Loucy (cell line): ENCODE measurements around the gene TPRG1L.

ENCODE experiments used
- H2AFZ ChIP-seq: fragments of 200-600 bp; sonication (generic); 2 replicates; pipeline ENCODE4 v1.6.0; 2016; ENCODE audit warnings: antibody characterized with exemption, mild to moderate bottlenecking, low read length, moderate library complexity
- H3F3A ChIP-seq: fragments of 200-600 bp; 2 replicates; pipeline ENCODE4 v1.6.0; 2016; ENCODE audit warnings: antibody characterized with exemption, low read depth, mild to moderate bottlenecking
- H3K27me3 ChIP-seq: fragments of 200-600 bp; sonication (generic); 2 replicates; pipeline ENCODE4 v1.6.1; 2014; ENCODE audit warnings: low read length, mild to moderate bottlenecking; ENCODE audit not compliant: insufficient read depth, poor library complexity, severe bottlenecking
- H3K36me3 ChIP-seq: fragments of 200-600 bp; sonication (generic); 2 replicates; pipeline ENCODE4 v1.6.1; 2016; ENCODE audit warnings: low read length; ENCODE audit not compliant: insufficient read depth
- H3K4me1 ChIP-seq: fragments of 200-600 bp; sonication (generic); 2 replicates; pipeline ENCODE4 v1.5.1; 2014; ENCODE audit warnings: low read length, mild to moderate bottlenecking; ENCODE audit not compliant: insufficient read depth, poor library complexity, severe bottlenecking
- H3K4me2 ChIP-seq: fragments of 200-600 bp; sonication (generic); 2 replicates; pipeline ENCODE4 v1.6.0; 2014; ENCODE audit warnings: antibody characterized with exemption, low read length, low read depth, mild to moderate bottlenecking; ENCODE audit not compliant: poor library complexity, severe bottlenecking
- H3K4me3 ChIP-seq: fragments of 200-600 bp; sonication (generic); 2 replicates; pipeline ENCODE4 v1.5.1; 2014; ENCODE audit warnings: low read length, mild to moderate bottlenecking, mixed read lengths; ENCODE audit not compliant: poor library complexity, severe bottlenecking
- H3K79me2 ChIP-seq: fragments of 200-600 bp; sonication (generic); 2 replicates; pipeline ENCODE4 v1.6.1; 2014; ENCODE audit warnings: low read length; ENCODE audit not compliant: insufficient read depth
- H3K9ac ChIP-seq: fragments of 200-600 bp; sonication (generic); 2 replicates; pipeline ENCODE4 v1.6.0; 2014; ENCODE audit warnings: mild to moderate bottlenecking, low read depth, low read length, moderate library complexity; ENCODE audit not compliant: poor library complexity, severe bottlenecking
- H3K9me2 ChIP-seq: fragments of 200-600 bp; sonication (generic); replicated peaks from 2 replicates; pipeline ENCODE4 v1.6.1; 2016; ENCODE audit warnings: low read depth, low read length, mixed read lengths
- H3K9me3 ChIP-seq: fragments of 200-600 bp; sonication (generic); 2 replicates; pipeline ENCODE4 v1.6.1; 2014; ENCODE audit warnings: mild to moderate bottlenecking, antibody characterized with exemption, low read length, low read depth; ENCODE audit not compliant: insufficient read depth
- H4K20me1 ChIP-seq: fragments of 200-600 bp; sonication (generic); 2 replicates; pipeline ENCODE4 v1.6.0; 2014; ENCODE audit warnings: antibody characterized with exemption, low read length, mild to moderate bottlenecking; ENCODE audit not compliant: insufficient read depth, poor library complexity, severe bottlenecking
- CTCF ChIP-seq: fragments of 200-600 bp; sonication (generic); conservative IDR thresholded peaks from 2 replicates; pipeline ENCODE4 v1.5.1; 2014; ENCODE audit warnings: mild to moderate bottlenecking, antibody characterized with exemption, low read length
- EZH2phosphoT487 ChIP-seq: fragments of 200-600 bp; IDR thresholded peaks from 2 replicates; pipeline ENCODE4 v1.6.1; 2018; ENCODE audit warnings: antibody characterized with exemption, mild to moderate bottlenecking, moderate library complexity, borderline replicate concordance

The TPRG1L gene

GRCh38 chr1:3660704-3661103 is 35.9 kb downstream of the TPRG1L start:
- H3K36me3 ChIP-seq, result no peaks in the 10 kb centered on the region
- H3K4me1 ChIP-seq, result peaks cover 8% of the 10 kb centered on the region
- H2AFZ ChIP-seq, result no peak overlapping the region
- H3K4me2 ChIP-seq, result no peak overlapping the region
- no peaks in the 10 kb centered on the region for H3K9me3 ChIP-seq
- no peaks in the 10 kb centered on the region for H3K79me2 ChIP-seq
- H4K20me1 ChIP-seq, result no peaks in the 10 kb centered on the region
- no peak overlapping the region for H3K9ac ChIP-seq
- no peaks in the 10 kb centered on the region for H3K27me3 ChIP-seq
- no peaks in the 10 kb centered on the region for H3F3A ChIP-seq
- TF ChIP-seq CTCF, result no peak
- TF ChIP-seq EZH2phosphoT487, result no peak
- no peaks in the 10 kb centered on the region for H3K9me2 ChIP-seq
- H3K4me3 ChIP-seq, result no peak overlapping the region

GRCh38 chr1:3661631-3662030 is 36.8 kb downstream of the TPRG1L start:
- Histone ChIP-seq H3K27me3 (no peaks in the 10 kb centered on the region), H3K79me2 (no peaks in the 10 kb centered on the region), H3K9ac (no peak overlapping the region), H3K9me2 (no peaks in the 10 kb centered on the region), H3K4me2 (no peak overlapping the region), H3F3A (no peaks in the 10 kb centered on the region), H3K36me3 (no peaks in the 10 kb centered on the region), H4K20me1 (no peaks in the 10 kb centered on the region), H3K4me1 (peaks cover 8% of the 10 kb centered on the region), H3K9me3 (no peaks in the 10 kb centered on the region), H2AFZ (no peak overlapping the region), H3K4me3 (no peak overlapping the region)
- no peak for TF ChIP-seq EZH2phosphoT487
- TF ChIP-seq CTCF, result no peak

- no peaks in the 10 kb centered on the region for H3K79me2 ChIP-seq
- no peak overlapping the region for H2AFZ ChIP-seq
- no peaks in the 10 kb centered on the region for H3K27me3 ChIP-seq
- H3K4me2 ChIP-seq, result no peak overlapping the region
- no peak overlapping the region for H3K9ac ChIP-seq
- H3K9me3 ChIP-seq, result no peaks in the 10 kb centered on the region
- H3K36me3 ChIP-seq, result no peaks in the 10 kb centered on the region
- no peaks in the 10 kb centered on the region for H3K9me2 ChIP-seq
- no peak for TF ChIP-seq CTCF
- no peak for TF ChIP-seq EZH2phosphoT487
- no peaks in the 10 kb centered on the region for H4K20me1 ChIP-seq
- no peaks in the 10 kb centered on the region for H3F3A ChIP-seq
- peaks cover 8% of the 10 kb centered on the region for H3K4me1 ChIP-seq
- no peak overlapping the region for H3K4me3 ChIP-seq
Observed at GRCh38 chr1:3662080-3662671, 37.4 kb downstream of the TPRG1L start.
